Measurements from ENCODE around the gene CLPSL1. TPM values are rescaled to one million over a fixed set of nuclear protein-coding genes. Genes with fewer than 3 reads are reported as not detected.

CLPSL1 gene
- total RNA-seq, 1 experiment from 2014 or later = not detected

- no peaks in the 10 kb centered on the region for H3K36me3 Mint-ChIP-seq (ENCODE audit: insufficient read depth, unreplicated experiment)
- H3K9me3 Mint-ChIP-seq (ENCODE audit: unreplicated experiment) = no peaks in the 10 kb centered on the region
- H3K27ac Mint-ChIP-seq (ENCODE audit: low read depth, unreplicated experiment) = no peak within 1 kb of the TSS
- H3K27me3 Mint-ChIP-seq (ENCODE audit: insufficient read depth, unreplicated experiment) = no peaks in the 10 kb centered on the region
- intact Hi-C loops (cut with micrococcal nuclease) = loop anchor here (1.0 to 10.0 kb wide), 6 partner anchors 153 to 438 kb away; partner anchors contain the start of gene RPL10A
- no peak within 1 kb of the TSS for H3K4me3 Mint-ChIP-seq (ENCODE audit: unreplicated experiment)
- no peak for TF ChIP-seq CTCF (IDR thresholded peaks at IDR 0.05; ENCODE audit: unreplicated experiment)
- BruUV-seq (replicated peaks) = no TSS peak
- no peak for DNase-seq (ENCODE audit: unreplicated experiment)
- CTCF ChIA-PET = interaction anchor here (0.5 to 5.7 kb wide), 52 partner anchors 9 to 441 kb away, joined by 3 to 90 read pairs (median 4); partner anchors contain the start of genes DEF6 and PPARD
- peaks cover 40% of the 10 kb centered on the region for H3K4me1 Mint-ChIP-seq (ENCODE audit: insufficient read depth, unreplicated experiment)
- POLR2A ChIA-PET = interaction anchor here (0.6 to 17.8 kb wide), 19 partner anchors 9 to 267 kb away, joined by 3 to 1351 read pairs (median 7); partner anchors contain the start of gene FKBP5
Measured at GRCh38 chr6:35736982-35737412, 43.8 kb upstream of the CLPSL1 start, which contains the start of gene ARMC12. Gene ARMC12 (plus strand): TSS chr6:35737032. CDS start chr6:35737109, 77 bp downstream.

- Mint-ChIP-seq H3K9me3 (ENCODE audit: unreplicated experiment) (no peaks in the 10 kb centered on the region), H3K4me1 (ENCODE audit: insufficient read depth, unreplicated experiment) (peaks cover 34% of the 10 kb centered on the region), H3K27ac (ENCODE audit: low read depth, unreplicated experiment) (no peak overlapping the region), H3K27me3 (ENCODE audit: insufficient read depth, unreplicated experiment) (no peaks in the 10 kb centered on the region), H3K4me3 (ENCODE audit: unreplicated experiment) (no peak overlapping the region), H3K36me3 (ENCODE audit: insufficient read depth, unreplicated experiment) (no peaks in the 10 kb centered on the region)
- BruUV-seq (replicated peaks) = no TSS peak
- ChIA-PET CTCF (interaction anchor here (0.6 to 5.7 kb wide), 42 partner anchors 10 to 395 kb away, joined by 3 to 90 read pairs (median 5); partner anchors contain the start of gene PPARD), POLR2A (interaction anchor here (0.7 to 17.8 kb wide), 12 partner anchors 8 to 268 kb away, joined by 3 to 1351 read pairs (median 11); partner anchors contain the start of gene FKBP5)
- intact Hi-C loops (cut with micrococcal nuclease) = loop anchor here (1.0 to 10.0 kb wide), 6 partner anchors 153 to 439 kb away; partner anchors contain the start of gene RPL10A
- DNase-seq (ENCODE audit: unreplicated experiment) = peak; percentile 80
- TF ChIP-seq CTCF (IDR thresholded peaks at IDR 0.05; ENCODE audit: unreplicated experiment) = peak; percentile 84
Measured at GRCh38 chr6:35737413-35738211, 43.2 kb upstream of the CLPSL1 start.

GRCh38 chr6:35739645-35740524 lies 40.9 kb upstream of the CLPSL1 start:
- Mint-ChIP-seq H3K4me1 (ENCODE audit: insufficient read depth, unreplicated experiment) (peaks cover 20% of the 10 kb centered on the region), H3K36me3 (ENCODE audit: insufficient read depth, unreplicated experiment) (no peaks in the 10 kb centered on the region), H3K27me3 (ENCODE audit: insufficient read depth, unreplicated experiment) (no peaks in the 10 kb centered on the region), H3K4me3 (ENCODE audit: unreplicated experiment) (no peak overlapping the region), H3K9me3 (ENCODE audit: unreplicated experiment) (no peaks in the 10 kb centered on the region), H3K27ac (ENCODE audit: low read depth, unreplicated experiment) (no peak overlapping the region)
- no peak for DNase-seq (ENCODE audit: unreplicated experiment)
- TF ChIP-seq CTCF (IDR thresholded peaks at IDR 0.05; ENCODE audit: unreplicated experiment) = no peak
- ChIA-PET CTCF (interaction anchor here (0.6 to 4.4 kb wide), 11 partner anchors 14 to 355 kb away, joined by 3 to 56 read pairs (median 4); no protein-coding TSS in a partner anchor), POLR2A (interaction anchor here (0.7 to 1.3 kb wide), 3 partner anchors 82 to 173 kb away, joined by 3 to 4 read pairs (median 4); no protein-coding TSS in a partner anchor)
- intact Hi-C loops (cut with micrococcal nuclease) = loop anchor here (5.0 to 10.0 kb wide), 2 partner anchors 173 to 215 kb away; no protein-coding TSS in a partner anchor
- BruUV-seq (replicated peaks) = no TSS peak

Data from MCF 10A (cell line).